ENCODE data around the gene LRRC9.
A peak's percentile ranks its signal among the peaks of the same experiment; 100 is the strongest.

Gene LRRC9

GRCh38 chr14:60079723-60080122 lies 159.8 kb downstream of the LRRC9 start:
- H3K9me3 ChIP-seq (ENCODE audit: control extremely low read depth in 1 of 5, control insufficient read depth in 4 of 5, insufficient read depth in 2 of 5, low read depth in 1 of 5, low read length in 4 of 5): no peaks in the 10 kb centered on the region
- peak in 2 of 3 donors; percentile 8 to 9 for DNase-seq
- H3K4me3 ChIP-seq (ENCODE audit: control insufficient read depth in 1 of 7, extremely low read depth in 1 of 7, insufficient read depth in 4 of 7, low read depth in 2 of 7, low read length in 6 of 7): no peak overlapping the region
- no peaks in the 10 kb centered on the region for H3K36me3 ChIP-seq (ENCODE audit: control insufficient read depth in 4 of 4, insufficient read depth in 4 of 4, low read length in 3 of 4)
- H3K27me3 ChIP-seq (replicated peaks in 2 of 5; ENCODE audit: control insufficient read depth in 4 of 5, insufficient read depth in 5 of 5, low read length in 4 of 5): no peaks in the 10 kb centered on the region
- H3K4me1 ChIP-seq (ENCODE audit: control extremely low read depth in 1 of 4, control insufficient read depth in 4 of 4, insufficient read depth in 4 of 4, low read length in 3 of 4): no peaks in the 10 kb centered on the region
- no peak overlapping the region for H3K27ac ChIP-seq (ENCODE audit: insufficient read depth in 1 of 2, low read depth in 1 of 2, low read length in 2 of 2, poor library complexity in 1 of 2, severe bottlenecking in 2 of 2)
- POLR2A ChIA-PET: no interaction called here
- CTCF ChIA-PET: interaction anchor here (0.7 to 2.2 kb wide), 3 partner anchors 11 to 105 kb away, joined by 3 to 10 read pairs (median 3); partner anchors contain the start of gene DHRS7

- Histone ChIP-seq H3K27me3 (replicated peaks in 2 of 5; ENCODE audit: control insufficient read depth in 4 of 5, insufficient read depth in 5 of 5, low read length in 4 of 5) (no peaks in the 10 kb centered on the region), H3K36me3 (ENCODE audit: control insufficient read depth in 4 of 4, insufficient read depth in 4 of 4, low read length in 3 of 4) (no peaks in the 10 kb centered on the region), H3K27ac (ENCODE audit: insufficient read depth in 1 of 2, low read depth in 1 of 2, low read length in 2 of 2, poor library complexity in 1 of 2, severe bottlenecking in 2 of 2) (no peak overlapping the region), H3K9me3 (ENCODE audit: control extremely low read depth in 1 of 5, control insufficient read depth in 4 of 5, insufficient read depth in 2 of 5, low read depth in 1 of 5, low read length in 4 of 5) (no peaks in the 10 kb centered on the region), H3K4me1 (ENCODE audit: control extremely low read depth in 1 of 4, control insufficient read depth in 4 of 4, insufficient read depth in 4 of 4, low read length in 3 of 4) (no peaks in the 10 kb centered on the region), H3K4me3 (ENCODE audit: control insufficient read depth in 1 of 7, extremely low read depth in 1 of 7, insufficient read depth in 4 of 7, low read depth in 2 of 7, low read length in 6 of 7) (no peak overlapping the region)
- no peak for DNase-seq
- ChIA-PET POLR2A (no interaction called here), CTCF (interaction anchor here (1.0 kb wide), 1 partner anchor 100 kb away, joined by 3 read pairs; no protein-coding TSS in a partner anchor)
Observed at GRCh38 chr14:60085085-60085484, 165.1 kb downstream of the LRRC9 start.

GRCh38 chr14:60085693-60086092 lies 165.7 kb downstream of the LRRC9 start:
- ChIA-PET POLR2A (interaction anchor here (0.6 kb wide), 1 partner anchor 1664 kb away, joined by 3 read pairs; no protein-coding TSS in a partner anchor), CTCF (interaction anchor here (1.0 kb wide), 1 partner anchor 100 kb away, joined by 3 read pairs; no protein-coding TSS in a partner anchor)
- WGBS (ENCODE audit: insufficient coverage): no CpG with 5 or more reads among the region's 3 CpGs
- Histone ChIP-seq H3K9me3 (ENCODE audit: control extremely low read depth in 1 of 5, control insufficient read depth in 4 of 5, insufficient read depth in 2 of 5, low read depth in 1 of 5, low read length in 4 of 5) (no peaks in the 10 kb centered on the region), H3K27ac (ENCODE audit: insufficient read depth in 1 of 2, low read depth in 1 of 2, low read length in 2 of 2, poor library complexity in 1 of 2, severe bottlenecking in 2 of 2) (no peak overlapping the region), H3K27me3 (replicated peaks in 2 of 5; ENCODE audit: control insufficient read depth in 4 of 5, insufficient read depth in 5 of 5, low read length in 4 of 5) (no peaks in the 10 kb centered on the region), H3K4me3 (ENCODE audit: control insufficient read depth in 1 of 7, extremely low read depth in 1 of 7, insufficient read depth in 4 of 7, low read depth in 2 of 7, low read length in 6 of 7) (no peak overlapping the region), H3K36me3 (ENCODE audit: control insufficient read depth in 4 of 4, insufficient read depth in 4 of 4, low read length in 3 of 4) (no peaks in the 10 kb centered on the region), H3K4me1 (ENCODE audit: control extremely low read depth in 1 of 4, control insufficient read depth in 4 of 4, insufficient read depth in 4 of 4, low read length in 3 of 4) (peaks cover 0 to 3% (median under 1%) of the 10 kb centered on the region in 4 experiments)
- no peak for DNase-seq

GRCh38 chr14:60087668-60088067 lies 167.7 kb downstream of the LRRC9 start:
- WGBS (ENCODE audit: insufficient coverage): 94% methylated on average over 2 of the region's 3 CpGs
- Histone ChIP-seq H3K4me3 (ENCODE audit: control insufficient read depth in 1 of 7, extremely low read depth in 1 of 7, insufficient read depth in 4 of 7, low read depth in 2 of 7, low read length in 6 of 7) (no peak overlapping the region), H3K36me3 (ENCODE audit: control insufficient read depth in 4 of 4, insufficient read depth in 4 of 4, low read length in 3 of 4) (no peaks in the 10 kb centered on the region), H3K27me3 (replicated peaks in 2 of 5; ENCODE audit: control insufficient read depth in 4 of 5, insufficient read depth in 5 of 5, low read length in 4 of 5) (no peaks in the 10 kb centered on the region), H3K27ac (ENCODE audit: insufficient read depth in 1 of 2, low read depth in 1 of 2, low read length in 2 of 2, poor library complexity in 1 of 2, severe bottlenecking in 2 of 2) (no peak overlapping the region), H3K4me1 (ENCODE audit: control extremely low read depth in 1 of 4, control insufficient read depth in 4 of 4, insufficient read depth in 4 of 4, low read length in 3 of 4) (peaks cover 0 to 7% (median 3%) of the 10 kb centered on the region in 4 experiments), H3K9me3 (ENCODE audit: control extremely low read depth in 1 of 5, control insufficient read depth in 4 of 5, insufficient read depth in 2 of 5, low read depth in 1 of 5, low read length in 4 of 5) (no peaks in the 10 kb centered on the region)
- ChIA-PET CTCF (interaction anchor here (1.0 kb wide), 1 partner anchor 95 kb away, joined by 3 read pairs; no protein-coding TSS in a partner anchor), POLR2A (interaction anchor here (0.5 kb wide), 1 partner anchor 75 kb away, joined by 4 read pairs; no protein-coding TSS in a partner anchor)
- no peak for DNase-seq

GRCh38 chr14:60089221-60089620 lies 169.3 kb downstream of the LRRC9 start:
- DNase-seq: no peak
- Histone ChIP-seq H3K4me3 (ENCODE audit: control insufficient read depth in 1 of 7, extremely low read depth in 1 of 7, insufficient read depth in 4 of 7, low read depth in 2 of 7, low read length in 6 of 7) (no peak overlapping the region), H3K4me1 (ENCODE audit: control extremely low read depth in 1 of 4, control insufficient read depth in 4 of 4, insufficient read depth in 4 of 4, low read length in 3 of 4) (peaks cover 3 to 18% (median 11%) of the 10 kb centered on the region in 4 experiments), H3K27ac (ENCODE audit: insufficient read depth in 1 of 2, low read depth in 1 of 2, low read length in 2 of 2, poor library complexity in 1 of 2, severe bottlenecking in 2 of 2) (no peak overlapping the region), H3K36me3 (ENCODE audit: control insufficient read depth in 4 of 4, insufficient read depth in 4 of 4, low read length in 3 of 4) (no peaks in the 10 kb centered on the region), H3K27me3 (replicated peaks in 2 of 5; ENCODE audit: control insufficient read depth in 4 of 5, insufficient read depth in 5 of 5, low read length in 4 of 5) (no peaks in the 10 kb centered on the region), H3K9me3 (ENCODE audit: control extremely low read depth in 1 of 5, control insufficient read depth in 4 of 5, insufficient read depth in 2 of 5, low read depth in 1 of 5, low read length in 4 of 5) (no peaks in the 10 kb centered on the region)
- POLR2A ChIA-PET: interaction anchor here (0.6 kb wide), 2 partner anchors 205 to 236 kb away, joined by 4 to 5 read pairs; no protein-coding TSS in a partner anchor
- CTCF ChIA-PET: interaction anchor here (0.8 to 2.4 kb wide), 6 partner anchors 10 to 95 kb away, joined by 3 to 10 read pairs (median 3); partner anchors contain the start of gene DHRS7
- WGBS (ENCODE audit: insufficient coverage): 100% methylated on average over 1 of the region's 4 CpGs

- 1% methylated on average over 7 of the region's 16 CpGs for WGBS (ENCODE audit: insufficient coverage)
- CTCF ChIA-PET: interaction anchor here (0.6 to 2.4 kb wide), 7 partner anchors 11 to 126 kb away, joined by 3 to 10 read pairs (median 3); partner anchors contain the start of gene DHRS7
Observed at GRCh38 chr14:60090864-60091519, 171.0 kb downstream of the LRRC9 start.

More at GRCh38 chr14:60090864-60091519, 171.0 kb downstream of the LRRC9 start:
- Histone ChIP-seq H3K9me3 (ENCODE audit: control extremely low read depth in 1 of 5, control insufficient read depth in 4 of 5, insufficient read depth in 2 of 5, low read depth in 1 of 5, low read length in 4 of 5) (no peaks in the 10 kb centered on the region), H3K36me3 (ENCODE audit: control insufficient read depth in 4 of 4, insufficient read depth in 4 of 4, low read length in 3 of 4) (no peaks in the 10 kb centered on the region), H3K27ac (ENCODE audit: insufficient read depth in 1 of 2, low read depth in 1 of 2, low read length in 2 of 2, poor library complexity in 1 of 2, severe bottlenecking in 2 of 2) (peak overlapping the region; percentile 97 to 99), H3K27me3 (replicated peaks in 2 of 5; ENCODE audit: control insufficient read depth in 4 of 5, insufficient read depth in 5 of 5, low read length in 4 of 5) (no peaks in the 10 kb centered on the region), H3K4me3 (ENCODE audit: control insufficient read depth in 1 of 7, extremely low read depth in 1 of 7, insufficient read depth in 4 of 7, low read depth in 2 of 7, low read length in 6 of 7) (peak overlapping the region in 6 of 7 experiments; percentile 93 to 99 (median 97)), H3K4me1 (ENCODE audit: control extremely low read depth in 1 of 4, control insufficient read depth in 4 of 4, insufficient read depth in 4 of 4, low read length in 3 of 4) (peaks cover 3 to 25% (median 19%) of the 10 kb centered on the region in 4 experiments)
- peak; percentile 52 to 79 (median 76) for DNase-seq
- POLR2A ChIA-PET: interaction anchor here (0.6 to 1.2 kb wide), 4 partner anchors 10 to 272 kb away, joined by 3 to 6 read pairs (median 4); partner anchors contain the start of gene DHRS7

Measured in common myeloid progenitor, CD34-positive (primary cell).